ENCODE results near the gene DHRSX. TPM values are rescaled to one million over a fixed set of nuclear protein-coding genes. Genes with fewer than 3 reads are reported as not detected.
"Not testable (repeated sequence)": the region's sequence is repeated elsewhere in the genome, so short reads cannot be mapped to it uniquely, and the experiment has no call there.

DHRSX gene
- total RNA-seq, 1 donor from 2014 or later: 23.2 TPM

- no peak for FAIRE-seq
- DNase-seq (ENCODE audit: low spot score in 2 of 2): no peak
Measured at GRCh38 chrX:2376166-2376565, 124.6 kb downstream of the DHRSX start.

- FAIRE-seq (no peak), DNase-seq (ENCODE audit: low spot score in 2 of 2) (no peak)
Measured at GRCh38 chrX:2374086-2374485, 126.7 kb downstream of the DHRSX start.

GRCh38 chrX:2373615-2374014 lies 127.2 kb downstream of the DHRSX start:
- FAIRE-seq (no peak), DNase-seq (ENCODE audit: low spot score in 2 of 2) (no peak)

- FAIRE-seq (no peak), DNase-seq (ENCODE audit: low spot score in 2 of 2) (no peak)
Measured at GRCh38 chrX:2371026-2371711, 129.6 kb downstream of the DHRSX start.

- DNase-seq (ENCODE audit: low spot score in 2 of 2) (no peak), FAIRE-seq (no peak)
Measured at GRCh38 chrX:2370456-2370855, 130.3 kb downstream of the DHRSX start.

GRCh38 chrX:2369206-2369605 lies 131.6 kb downstream of the DHRSX start:
- FAIRE-seq: no peak
- no peak for DNase-seq (ENCODE audit: low spot score in 2 of 2)

GRCh38 chrX:2360731-2361130 lies 140.0 kb downstream of the DHRSX start:
- DNase-seq (ENCODE audit: low spot score in 2 of 2) (no peak), FAIRE-seq (no peak)

GRCh38 chrX:2359522-2359921 lies 141.3 kb downstream of the DHRSX start:
- not testable (repeated sequence) for DNase-seq (ENCODE audit: low spot score in 2 of 2); FAIRE-seq

- no peak for FAIRE-seq
- peak in 1 of 2 donors; percentile 27 for DNase-seq (ENCODE audit: low spot score in 2 of 2)
Measured at GRCh38 chrX:2351999-2352995, 148.5 kb downstream of the DHRSX start.

- no peak for FAIRE-seq
- DNase-seq (ENCODE audit: low spot score in 2 of 2): no peak
Measured at GRCh38 chrX:2351321-2351720, 149.5 kb downstream of the DHRSX start.

- DNase-seq (ENCODE audit: low spot score in 2 of 2); FAIRE-seq: not testable (repeated sequence)
Measured at GRCh38 chrX:2350703-2351102, 150.1 kb downstream of the DHRSX start.

GRCh38 chrX:2350036-2350435 lies 150.7 kb downstream of the DHRSX start:
- DNase-seq (ENCODE audit: low spot score in 2 of 2); FAIRE-seq: not testable (repeated sequence)

- DNase-seq (ENCODE audit: low spot score in 2 of 2): no peak
- FAIRE-seq: no peak
Measured at GRCh38 chrX:2348211-2348610, 152.6 kb downstream of the DHRSX start.

- FAIRE-seq (no peak), DNase-seq (ENCODE audit: low spot score in 2 of 2) (no peak)
Measured at GRCh38 chrX:2346158-2346557, 154.6 kb downstream of the DHRSX start.

- DNase-seq (ENCODE audit: low spot score in 2 of 2): no peak
- FAIRE-seq: no peak
Measured at GRCh38 chrX:2345562-2345961, 155.2 kb downstream of the DHRSX start.

GRCh38 chrX:2343413-2343812 lies 157.4 kb downstream of the DHRSX start:
- DNase-seq (ENCODE audit: low spot score in 2 of 2) (no peak), FAIRE-seq (no peak)

GRCh38 chrX:2342874-2343273 lies 157.9 kb downstream of the DHRSX start:
- DNase-seq (ENCODE audit: low spot score in 2 of 2): no peak
- FAIRE-seq: no peak

- no peak for DNase-seq (ENCODE audit: low spot score in 2 of 2)
- no peak for FAIRE-seq
Measured at GRCh38 chrX:2342281-2342688, 158.5 kb downstream of the DHRSX start.

- DNase-seq (ENCODE audit: low spot score in 2 of 2) (no peak), FAIRE-seq (no peak)
Measured at GRCh38 chrX:2340991-2341390, 159.8 kb downstream of the DHRSX start.

GRCh38 chrX:2336181-2336580 lies 164.6 kb downstream of the DHRSX start:
- no peak for DNase-seq (ENCODE audit: low spot score in 2 of 2)
- no peak for FAIRE-seq

GRCh38 chrX:2334237-2334636 lies 166.5 kb downstream of the DHRSX start:
- DNase-seq (ENCODE audit: low spot score in 2 of 2) (no peak), FAIRE-seq (no peak)

Data from frontal cortex (tissue), 4 donors.